AG04450 (cell line): ENCODE measurements around the gene COX19. TPM values are rescaled to one million over a fixed set of nuclear protein-coding genes. Genes with fewer than 3 reads are reported as not detected.
A peak's percentile ranks its signal among the peaks of the same experiment; 100 is the strongest.

Experiments used
- CTCF ChIA-PET: fragments of 300-600, 350-600 bp; formaldehyde crosslinking; extraction: SDS; loops from one replicate; lab custom pipeline; 2022; ENCODE audit warnings: antibody characterized with exemption, inconsistent platforms; lab: Charles Lee
- POLR2A ChIA-PET: fragments of 350-600 bp; formaldehyde crosslinking; extraction: SDS; loops from one replicate; lab custom pipeline; 2021; ENCODE audit warnings: antibody characterized with exemption, inconsistent platforms; lab: Yijun Ruan, JAX
- DNase-seq: peaks from one replicate; pipeline ENCODE4 v3.0.0-alpha.2; 2011; ENCODE audit warnings: low read depth, low spot score
- H3K27ac ChIP-seq: one replicate; pipeline ENCODE4 v1.5.1; 2012; ENCODE audit warnings: low read depth, low read length, control low read depth
- H3K27me3 ChIP-seq: one replicate; pipeline ENCODE4 v1.6.0; 2012; ENCODE audit warnings: low read length; ENCODE audit not compliant: control insufficient read depth, insufficient read depth
- H3K4me3 ChIP-seq: 2 replicates; pipeline ENCODE4 v1.5.1; 2011; ENCODE audit warnings: mild to moderate bottlenecking, low read depth, low read length, control low read depth
- H3K9me3 ChIP-seq: 2 replicates; pipeline ENCODE4 v1.5.1; 2012; ENCODE audit warnings: low read length; ENCODE audit not compliant: control insufficient read depth, insufficient read depth
- CTCF ChIP-seq: IDR thresholded peaks from 2 replicates; pipeline ENCODE4 v1.5.1; 2011; ENCODE audit warnings: low read depth, low read length, control low read depth, inconsistent platforms
- polyA plus RNA-seq: library from polyadenylated mRNA; depleted of rRNA; stranded (reverse); fragments of >200 nt; gene quantifications from 2 replicates; pipeline ENCODE4 v1.2.3, GENCODE V29; 2011

Gene COX19
- polyA plus RNA-seq, 1 experiment, result 6.8 TPM

DNA sequence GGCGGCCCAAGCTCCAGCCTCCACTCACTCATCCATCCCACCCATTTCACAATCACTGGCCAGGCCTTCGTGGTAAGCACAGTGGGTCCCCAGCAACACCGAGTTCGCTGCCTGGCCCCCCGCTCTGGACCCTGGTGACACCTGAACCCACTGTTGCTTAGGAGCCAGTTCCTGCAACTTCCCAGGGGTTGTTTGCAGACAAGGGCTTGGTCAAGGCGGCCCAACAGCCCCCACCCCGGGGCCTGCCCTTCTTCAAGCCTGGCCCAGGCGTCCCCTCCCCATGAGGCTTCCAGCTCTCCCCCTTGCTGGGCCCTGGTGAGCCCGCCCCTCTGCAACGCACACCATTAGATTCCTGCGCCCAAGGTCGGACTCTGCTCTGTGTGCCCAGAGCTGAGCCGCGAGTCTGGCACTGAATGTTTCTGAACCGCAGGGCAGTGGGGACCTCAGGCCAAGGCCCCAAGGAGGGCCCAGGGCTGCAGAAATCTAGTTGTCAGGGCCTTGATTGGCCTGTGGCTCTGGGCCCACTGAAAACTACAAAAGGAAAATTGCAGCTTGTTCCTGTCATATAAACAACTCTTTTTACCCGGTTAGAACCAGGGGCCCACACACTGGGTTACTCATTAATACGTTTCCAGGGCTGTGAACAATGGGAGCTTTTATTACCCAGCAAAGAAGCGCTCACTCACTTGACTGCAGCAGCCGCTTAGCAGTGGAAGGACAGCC, 2.1 kb upstream of the COX19 start:
- Histone ChIP-seq H3K27ac (no peak overlapping the region), H3K4me3 (no peak overlapping the region), H3K27me3 (peaks cover 4% of the 10 kb centered on the region), H3K9me3 (no peaks in the 10 kb centered on the region; the same call in 1 of the 2 replicates)
- DNase-seq, result no peak
- TF ChIP-seq CTCF, result no peak
- POLR2A ChIA-PET, result no interaction called here
- CTCF ChIA-PET, result interaction anchor here (1.0 to 3.6 kb wide), 5 partner anchors 15 to 199 kb away, joined by 3 to 22 read pairs (median 8); no protein-coding TSS in a partner anchor

- no peak for TF ChIP-seq CTCF
- ChIA-PET CTCF (interaction anchor here (1.0 to 3.6 kb wide), 2 partner anchors 16 to 200 kb away, joined by 7 to 22 read pairs; no protein-coding TSS in a partner anchor), POLR2A (no interaction called here)
- Histone ChIP-seq H3K27me3 (no peaks in the 10 kb centered on the region), H3K9me3 (no peaks in the 10 kb centered on the region; the same call in 1 of the 2 replicates), H3K4me3 (no peak overlapping the region), H3K27ac (no peak overlapping the region)
- DNase-seq, result no peak
These were observed 1.6 kb upstream of the COX19 start for GRCh38 chr7:976901-977325.

GRCh38 chr7:975702-976473, 539 bp upstream of the COX19 start:
- POLR2A ChIA-PET, result interaction anchor here (0.5 to 2.0 kb wide), 5 partner anchors 10 to 99 kb away, joined by 3 to 9 read pairs (median 4); partner anchors contain the start of gene GET4
- H3K4me3 ChIP-seq, result peak overlapping the region; percentile 59
- no peak for DNase-seq
- no peaks in the 10 kb centered on the region for H3K27me3 ChIP-seq
- TF ChIP-seq CTCF, result no peak
- CTCF ChIA-PET, result interaction anchor here (1.0 to 3.6 kb wide), 3 partner anchors 12 to 110 kb away, joined by 3 to 22 read pairs (median 3); no protein-coding TSS in a partner anchor
- H3K9me3 ChIP-seq, result no peaks in the 10 kb centered on the region; the same call in 1 of the 2 replicates
- no peak overlapping the region for H3K27ac ChIP-seq

GRCh38 chr7:974172-974571, 1.2 kb downstream of the COX19 start:
- TF ChIP-seq CTCF, result no peak
- ChIA-PET POLR2A (interaction anchor here (0.6 to 2.0 kb wide), 5 partner anchors 12 to 149 kb away, joined by 3 to 9 read pairs (median 6); partner anchors contain the start of gene GET4), CTCF (interaction anchor here (0.6 to 3.6 kb wide), 4 partner anchors 16 to 112 kb away, joined by 3 to 22 read pairs (median 5); no protein-coding TSS in a partner anchor)

More at GRCh38 chr7:974172-974571, 1.2 kb downstream of the COX19 start:
- peak overlapping the region; percentile 93 for H3K4me3 ChIP-seq
- no peak overlapping the region for H3K27ac ChIP-seq
- no peaks in the 10 kb centered on the region; the same call in 1 of the 2 replicates for H3K9me3 ChIP-seq
- no peaks in the 10 kb centered on the region for H3K27me3 ChIP-seq
- DNase-seq, result no peak
